Left lung (tissue), 10 donors: ENCODE results near the gene SLC25A43. TPM values are rescaled to one million over a fixed set of nuclear protein-coding genes. Genes with fewer than 3 reads are reported as not detected.
"Not testable (repeated sequence)": the region's sequence is repeated elsewhere in the genome, so short reads cannot be mapped to it uniquely, and the experiment has no call there.

ENCODE experiments used
- ATAC-seq: fragments of 200-7000 bp; cut with Tn5 transposase; one replicate; pipeline ENCODE4 v1.9.1; 2020; ENCODE audit warnings: moderate library complexity
- DNase-seq, 4 donors: peaks; one replicate each; pipeline ENCODE4 v3.0.0-alpha.2; 2013 to 2020
- H3K27ac ChIP-seq, 2 donors: fragments of 200-600 bp; sonication (generic) in 1 of 2; one replicate each; pipeline versions ENCODE4 v1.5.0 to v1.8.0; 2020 to 2021
- H3K27me3 ChIP-seq, 2 donors: fragments of 200-600 bp; sonication (generic) in 1 of 2; one replicate each; pipeline versions ENCODE4 v1.5.0 to v1.8.0; 2020 to 2021
- H3K36me3 ChIP-seq, 2 donors: fragments of 200-600 bp; sonication (generic) in 1 of 2; one replicate each; pipeline versions ENCODE4 v1.5.0 to v1.8.0; 2020 to 2021
- H3K4me1 ChIP-seq, 2 donors: fragments of 200-600 bp; one replicate each; pipeline ENCODE4 v1.8.0; 2021
- H3K4me3 ChIP-seq, 2 donors: fragments of 200-600 bp; sonication (generic) in 1 of 2; one replicate each; pipeline versions ENCODE4 v1.5.0 to v1.8.0; 2020 to 2021; ENCODE audit warnings: mild to moderate bottlenecking in 1 of 2
- H3K9me3 ChIP-seq, 2 donors: fragments of 200-600 bp; sonication (generic) in 1 of 2; one replicate each; pipeline versions ENCODE4 v1.5.0 to v1.8.0; 2020 to 2021
- CTCF ChIP-seq, 2 donors: fragments of 200-600 bp; sonication (generic) in 1 of 2; IDR thresholded peaks; one replicate each; pipeline versions ENCODE4 v1.5.0 to v1.8.0; 2021; ENCODE audit warnings: antibody characterized with exemption in 2 of 2
- intact Hi-C, 2 donors: fragments of 100-400 bp; cut with DNase I; formaldehyde crosslinking; loops; one replicate each; pipeline versions ENCODE4 v1.11.2 to v1.14.2; 2022
- polyA plus RNA-seq, 6 donors: library from polyadenylated mRNA; unstranded; fragments of 120-200 nt; gene quantifications; one replicate each; pipeline ENCODE4 v1.2.1, GENCODE V29; 2013; ENCODE audit not compliant: insufficient read length in 6 of 6
- total RNA-seq, 2 donors: library from RNA; stranded (reverse); fragmentation: NEBNext Ultra II Directional; extraction: Animal tissue kit (Norgen Biotek cat#: 25700); gene quantifications; one replicate each; pipeline ENCODE4 v1.2.1, GENCODE V29; 2021
- donor health status: DM: no; HTN: yes; CAD: no.
- donor health status: DM: no; HTN: no; CAD: no.

SLC25A43 gene
- total and polyA plus RNA-seq, 8 donors: 5.2 to 18.7 (median 8.9) TPM

GRCh38 chrX:119427024-119427794, 28.1 kb downstream of the SLC25A43 start:
- H3K27ac ChIP-seq: no peak overlapping the region

GRCh38 chrX:119427795-119428185, 28.7 kb downstream of the SLC25A43 start:
- intact Hi-C loops: no loop called here
- H3K27ac ChIP-seq: no peak overlapping the region
- no peak overlapping the region for H3K4me3 ChIP-seq
- no peaks in the 10 kb centered on the region for H3K27me3 ChIP-seq
- ATAC-seq (no peak), DNase-seq (no peak)
- no peaks in the 10 kb centered on the region for H3K36me3 ChIP-seq
- no peaks in the 10 kb centered on the region for H3K9me3 ChIP-seq
- TF ChIP-seq CTCF (IDR thresholded peaks at IDR 0.05): no peak
- no peaks in the 10 kb centered on the region for H3K4me1 ChIP-seq

More at GRCh38 chrX:119427024-119427794, 28.1 kb downstream of the SLC25A43 start:
- H3K4me1 ChIP-seq: no peaks in the 10 kb centered on the region
- intact Hi-C loops: no loop called here
- no peaks in the 10 kb centered on the region for H3K36me3 ChIP-seq
- H3K27me3 ChIP-seq: no peaks in the 10 kb centered on the region
- H3K4me3 ChIP-seq: no peak overlapping the region
- ATAC-seq (no peak), DNase-seq (no peak)
- H3K9me3 ChIP-seq: no peaks in the 10 kb centered on the region
- no peak for TF ChIP-seq CTCF (IDR thresholded peaks at IDR 0.05)

GRCh38 chrX:119429471-119429870, 30.3 kb downstream of the SLC25A43 start:
- no peak for TF ChIP-seq CTCF (IDR thresholded peaks at IDR 0.05)
- ATAC-seq: no peak
- Histone ChIP-seq H3K27me3 (no peaks in the 10 kb centered on the region), H3K27ac (no peak overlapping the region), H3K4me1 (no peaks in the 10 kb centered on the region), H3K4me3 (no peak overlapping the region), H3K36me3 (no peaks in the 10 kb centered on the region), H3K9me3 (no peaks in the 10 kb centered on the region)
- intact Hi-C loops: no loop called here
- no peak for DNase-seq

GRCh38 chrX:119441295-119441694, 42.2 kb downstream of the SLC25A43 start:
- DNase-seq, H3K4me3 ChIP-seq, H3K27ac ChIP-seq, ATAC-seq, H3K9me3 ChIP-seq, intact Hi-C loops, H3K27me3 ChIP-seq, H3K4me1 ChIP-seq, H3K36me3 ChIP-seq: not testable (repeated sequence)

GRCh38 chrX:119442286-119442685, 43.1 kb downstream of the SLC25A43 start:
- intact Hi-C loops: no loop called here
- Histone ChIP-seq H3K4me1 (no peaks in the 10 kb centered on the region), H3K36me3 (no peaks in the 10 kb centered on the region), H3K27me3 (no peaks in the 10 kb centered on the region), H3K9me3 (no peaks in the 10 kb centered on the region), H3K4me3 (no peak overlapping the region), H3K27ac (no peak overlapping the region)
- TF ChIP-seq CTCF (IDR thresholded peaks at IDR 0.05): no peak
- no peak for ATAC-seq
- DNase-seq: no peak

GRCh38 chrX:119453202-119453601, 54.1 kb downstream of the SLC25A43 start:
- TF ChIP-seq CTCF (IDR thresholded peaks at IDR 0.05): no peak
- ATAC-seq: no peak
- Histone ChIP-seq H3K27me3 (no peaks in the 10 kb centered on the region), H3K4me3 (no peak overlapping the region), H3K36me3 (peaks cover 0 to 8% of the 10 kb centered on the region in 2 donors), H3K9me3 (no peaks in the 10 kb centered on the region), H3K27ac (no peak overlapping the region), H3K4me1 (no peaks in the 10 kb centered on the region)
- DNase-seq: no peak
- intact Hi-C loops: no loop called here
